NCI-H1105 (cell line): Measurements from ENCODE around the gene PRR27.
"Not testable (repeated sequence)": the region's sequence is repeated elsewhere in the genome, so short reads cannot be mapped to it uniquely, and the experiment has no call there.

ENCODE experiments used
- DNase-seq: peaks from one replicate; lab custom pipeline; 2025; lab: John Stamatoyannopoulos, UW

Gene PRR27

DNA sequence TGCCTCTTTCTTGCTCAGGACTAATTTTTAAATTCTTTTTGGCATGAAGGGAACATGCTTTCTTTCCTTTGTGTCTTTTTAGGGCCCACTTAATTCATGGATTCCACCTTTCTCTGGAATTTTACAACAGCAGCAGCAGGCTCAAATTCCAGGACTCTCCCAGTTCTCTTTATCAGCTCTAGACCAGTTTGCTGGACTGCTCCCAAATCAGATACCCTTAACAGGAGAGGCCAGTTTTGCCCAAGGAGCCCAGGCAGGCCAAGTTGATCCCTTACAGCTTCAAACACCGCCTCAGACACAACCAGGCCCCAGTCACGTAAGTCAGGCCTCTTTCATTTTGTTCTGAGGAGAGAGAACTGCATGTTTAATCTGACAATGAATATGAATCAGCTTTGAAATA is 43.8 kb downstream of the PRR27 start:
- no peak for DNase-seq

GRCh38 chr4:70203601-70204000 is 49.6 kb downstream of the PRR27 start:
- DNase-seq: no peak

DNA sequence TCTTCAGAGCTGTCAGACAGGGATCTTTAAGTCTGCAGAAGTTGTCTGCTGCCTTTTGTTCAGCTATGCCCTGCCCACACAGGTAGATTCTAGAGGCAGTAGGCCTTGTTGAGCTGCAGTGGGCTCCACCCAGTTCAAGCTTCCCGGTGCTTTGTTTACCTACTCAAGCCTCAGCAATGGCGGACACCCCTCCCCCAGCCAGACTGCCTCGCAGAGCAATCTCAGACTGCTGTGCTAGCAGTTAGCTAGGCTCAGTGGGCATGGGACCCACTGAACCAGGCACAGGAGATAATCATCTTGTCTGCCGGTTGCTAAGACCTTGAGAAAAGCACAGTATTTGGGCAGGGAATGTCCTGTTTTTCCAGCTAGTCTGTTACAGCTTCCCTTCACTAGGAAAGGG is 58.7 kb downstream of the PRR27 start:
- DNase-seq: not testable (repeated sequence)
